Stimulated activated CD8-positive, alpha-beta memory T cell treated with anti-CD3 and anti-CD28 coated beads, Interleukin-12 subunit alpha, Interleukin-12 subunit beta, amount 100 ng/mL, for 4 hours (primary cell): ENCODE measurements around the gene TMEM179.

Source experiments
- DNase-seq: peaks from one replicate; pipeline ENCODE4 v3.0.0-alpha.2; 2020; ENCODE audit warnings: low read depth

The TMEM179 gene

GRCh38 chr14:104544362-104544961 is 60.1 kb downstream of the TMEM179 start:
- DNase-seq: no peak

GRCh38 chr14:104542871-104543830 is 61.4 kb downstream of the TMEM179 start:
- DNase-seq: no peak

- DNase-seq: no peak
Observed at GRCh38 chr14:104541905-104542465, 62.6 kb downstream of the TMEM179 start.
